GM19351 (cell line): ENCODE measurements around the gene EVA1C.
"Not testable (repeated sequence)": the region's sequence is repeated elsewhere in the genome, so short reads cannot be mapped to it uniquely, and the experiment has no call there.

Source experiments
- ATAC-seq: cut with Tn5 transposase; IDR thresholded peaks from one replicate; pipeline ENCODE4 v1.9.1; 2021; ENCODE audit warnings: mild to moderate bottlenecking, moderate library complexity; ENCODE audit not compliant: unreplicated experiment

The EVA1C gene

DNA sequence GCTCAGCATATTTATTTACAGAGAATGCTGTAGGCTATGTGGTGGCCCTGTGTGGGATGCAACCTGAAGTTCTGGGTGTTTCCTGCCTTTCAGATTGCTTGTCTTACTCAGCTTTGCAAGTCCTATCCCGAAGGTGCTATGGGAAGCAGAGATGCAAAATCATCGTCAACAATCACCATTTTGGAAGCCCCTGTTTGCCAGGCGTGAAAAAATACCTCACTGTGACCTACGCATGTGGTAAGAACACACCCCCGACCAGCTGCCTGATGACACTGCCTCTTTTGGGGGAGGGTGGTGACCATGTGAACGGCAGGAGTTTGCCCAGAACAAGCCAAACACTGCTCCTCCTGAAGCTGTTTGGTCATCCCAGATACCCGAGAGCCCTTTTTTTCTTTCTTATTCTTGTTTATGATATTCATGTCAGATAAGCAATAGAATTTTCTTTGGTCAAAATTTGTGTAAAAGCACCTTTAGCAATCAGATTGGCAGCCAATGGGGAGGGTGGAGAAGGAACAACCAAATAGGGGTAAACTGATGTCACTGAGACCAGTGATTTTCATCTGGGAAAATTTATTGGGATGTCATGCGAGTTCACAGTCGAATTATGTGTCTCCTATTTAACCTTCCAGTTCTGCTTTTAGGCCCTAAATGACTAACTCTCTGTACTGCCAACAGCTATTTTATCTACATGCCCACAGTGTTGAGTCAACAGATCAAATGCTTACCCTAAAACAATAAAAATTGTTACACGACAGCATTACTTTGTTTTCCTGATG, 82.6 kb downstream of the EVA1C start:
- no peak for ATAC-seq

DNA sequence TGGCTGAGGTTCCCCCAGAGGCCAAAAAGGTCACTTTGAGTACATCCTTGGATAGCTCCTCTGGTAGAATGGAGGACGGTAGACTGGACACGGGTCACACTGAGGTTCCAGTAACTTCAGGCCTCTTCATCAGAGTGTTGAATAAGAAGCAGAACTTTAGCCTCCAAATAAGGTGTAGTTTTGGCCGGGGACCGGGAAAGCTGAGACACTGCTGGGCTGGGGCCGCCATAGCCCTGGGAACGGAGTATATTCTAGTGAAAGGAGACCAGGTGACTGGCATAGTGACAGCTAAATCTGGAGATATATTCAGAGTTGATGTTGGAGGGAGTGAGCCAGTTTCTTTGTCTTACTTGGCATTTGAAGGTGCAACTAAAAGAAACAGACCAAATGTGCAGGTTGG, 84.1 kb downstream of the EVA1C start:
- no peak for ATAC-seq

DNA sequence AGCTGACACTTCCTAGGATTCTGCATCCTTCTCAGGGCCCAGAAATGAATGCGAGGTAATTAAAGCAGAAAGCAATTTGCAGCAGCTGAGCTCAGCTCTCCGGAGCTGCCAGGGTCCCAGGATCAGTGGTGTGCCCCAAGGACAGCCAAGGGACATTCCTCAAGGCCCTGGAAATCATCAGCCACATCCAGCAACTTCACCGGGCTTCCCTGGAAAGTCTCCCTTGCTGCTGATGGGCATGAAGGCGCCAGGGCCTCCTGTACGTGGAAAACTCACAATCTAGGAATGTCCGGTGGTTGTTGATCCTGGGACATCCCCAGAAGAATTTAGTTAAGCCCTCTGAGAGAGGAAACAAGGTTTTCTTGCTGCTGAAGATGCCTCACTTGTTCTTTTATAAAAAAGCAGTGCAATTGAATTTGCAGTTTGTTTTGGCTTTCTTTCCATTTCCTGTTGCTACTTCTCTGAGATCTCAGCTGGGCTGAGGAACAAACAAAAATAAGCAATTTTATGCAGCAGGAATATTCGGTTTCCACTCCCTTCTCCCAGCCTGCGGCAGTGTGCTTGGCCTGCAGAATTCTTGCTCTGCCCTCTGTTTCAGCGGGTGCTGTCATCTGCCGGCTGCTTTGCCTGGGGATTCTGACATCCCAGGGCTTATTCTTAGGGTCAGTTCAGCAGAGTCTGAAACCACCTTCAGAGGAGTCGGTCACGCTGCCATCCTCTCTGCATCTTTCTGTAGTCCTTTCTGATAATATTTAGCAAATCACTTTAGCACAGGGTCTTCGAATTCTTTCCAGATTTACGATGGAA, 86.9 kb downstream of the EVA1C start:
- no peak for ATAC-seq

GRCh38 chr21:32503641-32504040, 91.1 kb downstream of the EVA1C start:
- not testable (repeated sequence) for ATAC-seq

DNA sequence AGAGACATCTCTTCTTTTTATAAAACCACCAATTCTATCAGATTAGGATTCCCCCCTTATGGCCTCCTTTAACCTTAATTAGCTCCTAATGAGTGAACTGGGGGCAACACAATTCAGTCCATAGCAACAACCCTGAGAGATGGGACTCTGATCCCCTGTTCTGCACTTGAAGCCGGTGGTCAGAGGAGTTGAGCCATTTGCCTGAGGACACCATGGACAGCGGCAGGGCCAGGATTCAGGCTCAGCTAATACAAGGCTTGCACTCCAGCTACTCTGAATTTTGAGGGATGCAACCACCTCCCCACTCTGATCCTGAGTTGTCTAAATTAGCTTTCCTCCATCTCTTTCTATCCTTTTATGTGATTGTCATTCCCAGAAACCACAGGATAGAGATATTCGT, 93.3 kb downstream of the EVA1C start:
- ATAC-seq = not testable (repeated sequence)

DNA sequence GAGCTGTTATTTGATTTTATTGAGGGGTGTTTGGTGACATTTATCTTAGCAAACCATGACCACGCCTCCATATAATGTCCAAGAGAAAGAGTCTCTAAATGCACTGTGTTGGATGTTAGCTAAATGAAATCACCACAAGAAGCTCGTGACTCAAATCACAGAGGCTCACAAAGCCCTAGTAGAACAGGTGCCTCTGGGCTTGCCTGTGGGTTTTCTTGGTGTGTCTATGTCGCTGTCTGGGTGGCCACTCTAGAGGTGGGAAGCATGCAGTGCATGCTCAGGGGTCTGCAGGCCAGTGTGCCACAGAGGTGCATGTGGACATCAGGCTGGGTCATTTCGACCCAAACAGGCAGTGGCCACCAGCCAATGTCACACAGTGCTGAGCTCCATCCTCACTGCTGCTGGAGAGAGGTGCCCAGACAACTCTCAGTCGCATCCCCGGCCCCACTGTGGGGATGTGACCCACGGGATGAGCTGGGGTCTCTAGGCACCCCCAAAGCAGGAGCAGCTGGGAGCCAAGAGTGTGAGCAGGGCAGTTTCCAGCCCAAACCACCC, 94.0 kb downstream of the EVA1C start:
- ATAC-seq = not testable (repeated sequence)

DNA sequence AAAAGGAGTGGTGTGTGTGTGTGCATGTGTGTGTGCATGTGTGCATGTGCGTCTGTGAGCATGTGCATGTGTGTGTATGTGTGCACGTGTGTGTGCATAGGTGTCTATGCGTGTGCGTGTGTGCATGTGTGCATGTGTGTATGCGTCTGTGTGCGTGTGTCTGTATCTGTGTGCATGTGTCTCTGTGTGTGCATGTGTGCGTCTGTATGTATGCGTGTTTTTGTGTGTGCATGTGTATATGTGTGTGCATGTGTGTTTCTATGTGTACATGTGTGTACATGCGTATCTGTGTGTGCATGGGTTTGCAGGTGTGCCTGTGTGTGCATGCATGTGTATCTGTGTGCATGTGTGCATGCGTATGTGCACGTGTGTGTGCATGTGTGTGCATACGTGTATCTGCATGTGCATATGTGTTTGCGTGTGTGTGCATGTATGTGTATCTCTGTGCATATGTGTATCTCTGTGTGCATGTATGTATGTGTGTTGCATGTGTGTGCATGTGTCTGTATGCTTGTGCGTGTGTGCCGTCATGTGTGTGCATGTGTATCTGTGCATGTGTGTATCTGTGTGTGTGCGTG, 94.9 kb downstream of the EVA1C start:
- no peak for ATAC-seq

DNA sequence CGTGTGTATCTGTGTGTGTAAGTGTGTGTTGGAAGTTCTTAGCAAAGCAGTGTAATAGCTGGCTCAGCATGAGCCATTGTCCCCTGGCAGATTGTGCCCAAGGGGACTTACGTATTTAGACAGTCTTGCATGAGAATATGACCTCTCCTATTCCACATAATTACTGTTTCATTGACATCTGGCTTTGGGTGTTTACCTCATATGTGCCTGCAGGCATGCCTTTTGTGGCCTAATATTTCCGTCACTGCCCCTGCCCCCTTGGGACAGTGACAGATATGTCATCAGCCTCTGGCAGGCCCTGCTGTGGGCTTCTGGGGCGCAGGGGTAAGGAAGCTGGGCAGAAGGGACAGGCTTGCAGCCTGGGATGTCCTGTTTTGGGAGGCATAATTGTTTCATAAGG, 95.5 kb downstream of the EVA1C start:
- ATAC-seq = not testable (repeated sequence)

DNA sequence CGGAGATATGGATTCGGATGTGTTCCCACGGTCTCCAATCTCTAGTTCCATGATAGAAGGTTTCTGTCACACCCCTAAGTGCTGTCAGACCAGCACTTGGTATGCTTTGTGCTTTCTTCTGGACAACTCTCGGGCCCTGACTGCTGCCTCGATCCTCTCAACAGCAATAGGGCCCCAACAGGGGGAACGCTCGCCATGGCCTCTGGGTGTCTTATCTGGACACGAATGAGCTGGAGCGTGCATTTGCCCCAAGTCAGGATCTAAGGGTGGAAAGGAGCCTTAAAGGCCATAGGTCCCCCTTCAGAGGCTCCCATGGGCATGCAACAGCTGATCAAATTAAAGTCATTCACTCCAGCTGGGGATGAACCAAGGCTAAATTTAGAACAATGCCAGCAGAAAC, 96.1 kb downstream of the EVA1C start:
- no peak for ATAC-seq

DNA sequence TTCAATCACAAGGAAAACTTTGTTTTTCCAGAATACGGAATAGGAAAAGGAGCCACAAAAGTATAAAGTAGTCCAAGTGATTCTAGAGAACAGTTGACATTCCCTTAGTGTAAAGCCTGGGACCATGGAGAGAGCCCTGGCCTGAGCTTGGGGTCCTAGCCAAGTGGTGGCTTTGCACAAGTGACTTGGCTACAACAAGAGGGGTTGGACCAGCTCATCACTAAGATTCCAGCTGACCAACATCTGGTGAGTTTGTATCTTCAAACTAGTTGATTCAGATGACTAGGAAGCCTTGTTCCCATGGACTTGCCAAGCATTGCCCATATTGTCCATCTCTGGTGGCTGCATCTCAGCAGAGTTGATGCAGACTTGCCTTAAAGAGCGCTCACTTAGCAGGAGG, 96.5 kb downstream of the EVA1C start:
- not testable (repeated sequence) for ATAC-seq

GRCh38 chr21:32514275-32515055, 102.0 kb downstream of the EVA1C start:
- no peak for ATAC-seq

DNA sequence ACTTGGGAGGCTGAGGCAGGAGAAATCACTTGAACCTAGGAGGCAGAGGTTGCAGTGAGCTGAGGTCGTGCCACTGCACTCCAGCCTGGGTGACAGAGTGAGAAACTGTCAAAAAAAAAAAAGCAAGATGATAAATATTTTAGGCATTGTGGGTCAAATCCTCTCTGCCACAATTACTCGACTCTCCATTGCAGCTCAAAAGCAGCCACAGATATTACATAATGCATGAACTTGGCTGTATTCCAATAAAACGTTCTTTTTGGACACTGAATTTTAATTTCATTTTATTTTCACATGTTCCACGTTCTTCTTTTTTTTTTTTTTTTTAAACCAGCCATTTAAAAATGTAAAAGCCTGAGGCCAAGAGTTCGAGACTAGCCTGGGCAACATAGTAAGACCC, 103.4 kb downstream of the EVA1C start:
- ATAC-seq = no peak

GRCh38 chr21:32516756-32517649, 104.5 kb downstream of the EVA1C start:
- no peak for ATAC-seq

DNA sequence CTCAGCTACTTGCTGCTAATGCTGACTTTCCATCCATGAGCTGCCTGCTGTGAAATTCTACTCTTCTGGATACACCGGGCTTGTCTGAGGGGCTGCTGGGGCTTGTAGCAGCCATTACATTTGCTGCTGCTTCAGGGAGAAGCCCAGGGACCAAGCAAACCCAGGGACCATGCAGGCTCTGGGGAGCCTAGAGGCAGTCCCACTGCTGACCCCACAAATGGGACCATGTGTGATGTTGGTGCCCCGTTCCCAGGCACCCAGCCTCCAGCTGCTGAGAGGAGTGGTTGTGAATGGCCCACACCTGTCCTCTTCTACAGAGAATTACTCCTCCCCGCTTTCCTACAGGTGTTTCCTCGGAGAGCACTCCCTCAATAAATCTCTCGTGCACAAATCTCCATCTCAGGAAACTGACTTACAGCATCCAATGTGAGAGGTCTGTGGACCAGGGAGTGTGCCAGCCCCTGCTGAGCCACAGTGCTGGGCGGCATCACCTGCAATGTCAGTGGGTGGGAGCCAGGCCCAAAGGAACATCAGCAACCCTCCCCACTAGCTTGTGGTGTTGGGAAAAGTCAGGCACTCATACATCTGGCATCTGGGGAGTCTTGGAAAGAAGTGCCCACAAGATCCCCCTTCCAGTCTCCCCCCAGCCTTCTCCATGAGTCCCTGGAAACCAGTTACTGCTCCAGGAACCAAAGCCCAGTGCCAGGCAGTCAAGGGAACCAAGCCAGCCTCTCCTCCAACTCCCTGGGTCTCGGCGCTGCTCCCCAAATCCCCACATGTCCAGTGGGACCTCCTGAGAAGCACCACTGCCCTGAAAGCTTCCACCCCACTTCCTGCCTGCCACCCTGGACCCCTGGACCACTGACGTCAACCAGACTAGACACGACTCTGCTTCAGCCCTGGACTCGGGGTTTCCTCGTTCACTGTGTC, 107.7 kb downstream of the EVA1C start:
- ATAC-seq = no peak

DNA sequence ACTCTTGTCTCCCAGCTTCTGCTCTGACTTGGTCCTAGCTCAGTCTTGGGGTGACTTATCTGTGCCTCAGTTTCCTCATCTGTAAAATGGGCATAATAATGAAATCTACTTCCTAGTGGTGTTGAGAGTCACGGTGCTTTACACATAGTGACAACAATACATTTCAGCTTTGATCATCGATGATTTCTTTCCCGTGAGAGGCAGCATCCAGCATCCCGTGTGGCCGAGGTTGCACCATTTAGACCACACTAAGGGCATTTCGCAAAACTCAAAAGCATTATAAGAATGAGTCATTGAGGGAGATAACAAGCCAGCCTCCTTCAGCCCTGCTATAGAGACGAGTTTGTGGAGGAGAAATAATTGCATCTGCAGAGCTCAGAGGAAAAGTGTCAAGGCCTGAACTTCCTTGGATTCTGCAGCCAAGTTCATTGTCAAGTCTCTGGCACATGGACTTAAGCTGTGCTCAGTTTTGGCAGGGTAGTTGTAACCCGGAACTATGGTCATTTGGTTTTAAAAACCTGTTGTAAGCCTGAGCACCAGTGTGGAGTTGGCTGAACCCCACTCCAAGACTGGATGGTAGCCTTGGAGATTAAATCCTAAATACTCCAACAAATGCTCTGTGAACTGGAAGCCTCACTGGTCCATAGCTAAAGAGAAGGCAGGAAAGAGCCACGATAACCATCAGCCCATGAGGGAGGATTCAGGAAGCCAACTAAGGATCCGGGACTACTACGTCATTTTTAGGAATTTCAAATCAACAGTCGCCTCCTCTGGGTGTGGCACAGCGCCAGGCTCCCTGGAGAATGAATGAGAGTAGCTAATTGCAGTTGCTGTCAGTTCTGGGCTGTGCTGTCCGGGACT, 108.6 kb downstream of the EVA1C start:
- no peak for ATAC-seq

DNA sequence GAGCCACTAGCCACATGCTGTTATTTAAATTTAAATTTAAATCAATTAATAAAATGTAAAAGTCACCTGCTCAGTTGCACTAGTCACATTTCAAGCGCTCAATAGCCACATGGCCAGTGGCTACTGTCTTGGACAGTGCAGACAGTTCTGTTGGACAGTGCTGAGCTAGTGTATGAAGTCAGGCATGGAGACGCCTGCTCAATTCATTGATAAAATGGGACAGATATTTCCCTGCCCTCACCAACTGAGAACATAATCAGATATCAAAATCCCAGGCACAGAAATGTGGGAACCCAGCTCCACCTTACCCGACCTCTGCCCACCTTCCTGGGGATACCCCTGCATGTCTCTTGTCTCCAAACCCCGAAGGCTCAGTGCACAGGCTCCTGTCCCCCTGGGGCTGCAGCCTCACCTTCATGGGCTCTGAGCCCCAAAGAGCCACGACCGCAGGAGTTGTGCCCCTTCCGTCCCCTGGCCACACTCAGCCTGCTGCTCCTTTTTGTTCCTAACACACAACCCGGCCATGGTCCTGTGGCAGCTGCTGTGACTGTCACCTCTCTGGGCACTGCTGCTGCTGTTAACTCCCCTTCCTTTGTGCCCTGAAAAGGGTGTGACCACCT, 109.3 kb downstream of the EVA1C start:
- ATAC-seq = no peak

DNA sequence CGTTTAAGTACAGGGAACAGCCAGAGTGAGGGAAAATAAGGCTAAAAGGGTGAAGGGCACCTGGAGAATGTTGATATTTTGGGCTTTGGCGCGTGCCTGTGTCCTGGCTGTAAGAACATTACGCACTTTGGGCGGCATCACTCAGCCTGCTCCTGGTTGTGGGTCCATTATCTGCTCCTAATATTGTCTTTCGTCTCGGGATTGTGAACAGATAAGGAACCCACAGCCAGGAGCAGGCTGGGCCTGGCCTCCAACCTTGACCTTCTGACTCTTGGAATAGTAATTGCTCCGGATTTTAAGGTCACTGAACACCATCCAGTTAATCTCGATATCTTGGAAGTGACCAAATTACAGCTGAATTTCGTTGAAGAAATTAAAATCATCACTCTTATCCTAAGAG, 111.0 kb downstream of the EVA1C start:
- ATAC-seq = no peak
